Mesothelial cell of epicardium (in vitro differentiated cells): ENCODE measurements around the gene MLLT10. TPM values are rescaled to one million over a fixed set of nuclear protein-coding genes. Genes with fewer than 3 reads are reported as not detected.
"Not testable (repeated sequence)": the region's sequence is repeated elsewhere in the genome, so short reads cannot be mapped to it uniquely, and the experiment has no call there.

ENCODE experiments used
- DNase-seq, 2 experiments: peaks; one replicate each; pipeline ENCODE4 v3.0.0; 2021; ENCODE audit warnings: low spot score in 2 of 2; ENCODE audit not compliant: unreplicated experiment in 2 of 2
- H3K27ac Mint-ChIP-seq: 2 replicates; pipeline ENCODE4 v1.8.0; 2021; ENCODE audit warnings: mixed read lengths
- H3K27me3 Mint-ChIP-seq: 2 replicates; pipeline ENCODE4 v1.8.0; 2021; ENCODE audit warnings: low read depth, mixed read lengths
- H3K36me3 Mint-ChIP-seq: 2 replicates; pipeline ENCODE4 v1.8.0; 2021; ENCODE audit warnings: mixed read lengths
- H3K4me1 Mint-ChIP-seq: 2 replicates; pipeline ENCODE4 v1.8.0; 2021; ENCODE audit warnings: mixed read lengths
- H3K4me3 Mint-ChIP-seq: 2 replicates; pipeline ENCODE4 v1.8.0; 2021; ENCODE audit warnings: mild to moderate bottlenecking, moderate library complexity, mixed read lengths
- H3K9me3 Mint-ChIP-seq: 2 replicates; pipeline ENCODE4 v1.8.0; 2021; ENCODE audit warnings: mixed read lengths
- CTCF ChIP-seq: fragments of 200-600 bp; sonication (generic); IDR thresholded peaks from one replicate; pipeline ENCODE4 v1.5.0; 2021; ENCODE audit warnings: antibody characterized with exemption; ENCODE audit not compliant: unreplicated experiment
- total RNA-seq: library from RNA; stranded (reverse); gene quantifications from 3 replicates; pipeline ENCODE4 v1.2.1, GENCODE V29; 2021

MLLT10 gene
- total RNA-seq, 1 donor from 2014 or later = 62.5 TPM

GRCh38 chr10:21627331-21627730 lies 93.3 kb downstream of the MLLT10 start:
- Mint-ChIP-seq H3K4me1 (peaks cover 38% of the 10 kb centered on the region), H3K4me3 (no peak overlapping the region), H3K27me3 (no peaks in the 10 kb centered on the region), H3K36me3 (peaks cover 34% of the 10 kb centered on the region), H3K27ac (peak overlapping the region; percentile 52), H3K9me3 (peaks cover 7% of the 10 kb centered on the region)
- DNase-seq = no peak
- no peak for TF ChIP-seq CTCF

GRCh38 chr10:21628023-21628422 lies 94.0 kb downstream of the MLLT10 start:
- Mint-ChIP-seq H3K4me3 (no peak overlapping the region), H3K9me3 (peaks cover 7% of the 10 kb centered on the region), H3K27me3 (no peaks in the 10 kb centered on the region), H3K36me3 (peaks cover 34% of the 10 kb centered on the region), H3K4me1 (peaks cover 35% of the 10 kb centered on the region), H3K27ac (peak overlapping the region; percentile 52)
- no peak for DNase-seq
- TF ChIP-seq CTCF = no peak

GRCh38 chr10:21628645-21629044 lies 94.6 kb downstream of the MLLT10 start:
- Mint-ChIP-seq H3K4me1 (peaks cover 31% of the 10 kb centered on the region), H3K36me3 (peaks cover 34% of the 10 kb centered on the region)
- not testable (repeated sequence) for DNase-seq, H3K27ac Mint-ChIP-seq, H3K9me3 Mint-ChIP-seq, H3K27me3 Mint-ChIP-seq, H3K4me3 Mint-ChIP-seq

GRCh38 chr10:21634599-21635365 lies 100.8 kb downstream of the MLLT10 start:
- H3K27ac Mint-ChIP-seq = no peak overlapping the region
- no peak for DNase-seq
- no peak overlapping the region for H3K4me3 Mint-ChIP-seq
- TF ChIP-seq CTCF = no peak
- peaks cover 9% of the 10 kb centered on the region for H3K9me3 Mint-ChIP-seq
- peaks cover 40% of the 10 kb centered on the region for H3K36me3 Mint-ChIP-seq
- no peaks in the 10 kb centered on the region for H3K27me3 Mint-ChIP-seq
- peaks cover 15% of the 10 kb centered on the region for H3K4me1 Mint-ChIP-seq

GRCh38 chr10:21637795-21638194 lies 103.8 kb downstream of the MLLT10 start:
- no peak for TF ChIP-seq CTCF
- H3K9me3 Mint-ChIP-seq = peaks cover 9% of the 10 kb centered on the region
- peaks cover 12% of the 10 kb centered on the region for H3K4me1 Mint-ChIP-seq
- DNase-seq = no peak
- no peak overlapping the region for H3K4me3 Mint-ChIP-seq
- no peaks in the 10 kb centered on the region for H3K27me3 Mint-ChIP-seq
- H3K36me3 Mint-ChIP-seq = peaks cover 31% of the 10 kb centered on the region
- H3K27ac Mint-ChIP-seq = peak overlapping the region; percentile 64

GRCh38 chr10:21638681-21639080 lies 104.6 kb downstream of the MLLT10 start:
- Mint-ChIP-seq H3K36me3 (peaks cover 31% of the 10 kb centered on the region), H3K27me3 (no peaks in the 10 kb centered on the region), H3K9me3 (peaks cover 9% of the 10 kb centered on the region), H3K4me1 (peaks cover 14% of the 10 kb centered on the region), H3K27ac (no peak overlapping the region), H3K4me3 (no peak overlapping the region)
- no peak for DNase-seq
- TF ChIP-seq CTCF = no peak
